ENCODE measurements around the gene EFCAB11.

EFCAB11 gene

DNA sequence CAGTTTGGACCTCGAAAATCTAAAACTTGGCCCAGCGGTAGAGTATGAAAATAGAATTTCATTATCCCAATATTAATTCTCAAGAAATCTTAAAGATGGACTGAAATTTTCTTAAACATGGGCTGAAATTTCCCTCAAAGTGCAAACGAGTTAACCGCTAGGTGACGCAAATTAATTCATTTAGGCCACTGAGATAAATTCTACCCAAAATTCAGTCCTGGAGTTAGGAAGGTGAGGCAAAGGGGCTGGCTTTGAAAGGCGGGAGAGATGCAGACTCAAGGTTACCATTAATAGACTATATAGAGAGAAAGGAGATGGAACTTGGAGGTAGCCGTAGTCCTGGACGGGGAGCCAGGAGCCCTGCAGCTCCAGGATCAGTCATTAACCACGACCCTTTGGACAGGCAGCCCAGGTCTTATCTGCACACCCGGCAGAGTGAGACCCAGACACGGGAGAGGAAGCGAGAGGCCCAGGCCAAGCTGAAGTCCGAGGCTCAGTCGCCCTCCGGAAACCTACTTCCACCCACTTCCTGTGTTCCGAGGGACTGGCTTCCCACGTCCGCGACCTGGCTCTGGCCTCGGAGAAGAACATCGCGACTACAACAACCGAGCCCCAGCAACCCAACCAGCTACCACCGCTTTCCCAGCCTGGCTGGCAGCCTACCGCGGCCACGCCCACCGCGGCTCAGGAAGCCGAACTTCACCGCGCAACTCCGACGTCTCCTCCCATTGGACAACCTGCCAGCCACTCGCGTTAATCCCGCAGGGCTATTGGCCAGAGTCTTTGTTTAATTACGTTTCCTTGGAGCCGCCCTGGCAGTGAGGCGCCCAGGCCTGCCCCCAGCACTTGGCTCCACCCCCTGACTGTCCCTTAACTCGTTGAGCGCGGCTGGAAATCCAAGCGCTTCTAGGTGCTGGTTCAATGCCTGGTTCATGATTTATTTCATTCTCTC, at the start of gene EFCAB11:
TSS of gene EFCAB11 (minus strand) at position 661 of the 952 bp plus-strand sequence. CDS start at position 591, 70 bp downstream.
- DNase-seq: peak; percentile 97 to 98

- DNase-seq: no peak
Measured at GRCh38 chr14:90003526-90004307, 49.2 kb upstream of the EFCAB11 start.

DNA sequence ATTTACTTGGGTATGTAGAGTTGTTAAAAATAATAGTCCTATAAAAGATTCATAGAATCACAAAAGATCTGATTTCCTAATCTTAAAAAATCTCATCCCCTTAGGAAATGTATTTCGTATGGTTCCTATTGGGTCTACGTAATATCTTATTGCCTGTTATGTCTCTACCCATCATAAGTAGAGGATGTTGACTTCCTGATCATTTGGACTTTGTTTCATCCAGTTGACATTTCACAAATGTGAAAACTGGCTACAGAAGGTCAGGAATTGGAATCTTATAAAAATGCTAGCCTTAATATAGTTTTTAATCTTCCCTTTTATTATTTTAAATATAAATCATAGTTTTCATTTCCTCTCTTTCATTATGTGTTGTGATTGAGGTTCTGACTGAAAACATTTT, 46.4 kb upstream of the EFCAB11 start:
- no peak for DNase-seq

- no peak for DNase-seq
Measured at GRCh38 chr14:89996963-89997362, 42.4 kb upstream of the EFCAB11 start.

- no peak for DNase-seq
Measured at GRCh38 chr14:89992273-89992672, 37.7 kb upstream of the EFCAB11 start.

- DNase-seq: no peak
Measured at GRCh38 chr14:89990623-89991275, 36.2 kb upstream of the EFCAB11 start.

DNA sequence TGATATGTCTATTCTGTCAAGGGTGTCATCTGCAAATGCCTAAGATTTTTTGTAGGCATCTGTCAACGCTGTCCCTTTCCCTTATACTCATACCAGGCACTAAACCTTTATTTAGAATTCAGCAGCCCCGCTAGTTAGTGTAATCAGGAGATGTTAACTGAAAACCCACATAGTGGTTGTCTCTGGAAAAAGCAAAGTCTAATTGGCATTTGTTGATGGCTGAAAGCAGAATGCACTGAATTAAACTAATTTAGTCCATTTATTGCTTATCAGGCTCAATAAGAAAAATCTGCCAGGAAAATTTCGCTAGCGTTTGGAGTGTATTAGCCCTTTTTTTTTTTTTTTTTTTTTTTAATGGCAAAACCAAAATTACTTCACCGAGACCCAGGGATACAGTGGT, 35.7 kb upstream of the EFCAB11 start:
- DNase-seq: no peak

DNA sequence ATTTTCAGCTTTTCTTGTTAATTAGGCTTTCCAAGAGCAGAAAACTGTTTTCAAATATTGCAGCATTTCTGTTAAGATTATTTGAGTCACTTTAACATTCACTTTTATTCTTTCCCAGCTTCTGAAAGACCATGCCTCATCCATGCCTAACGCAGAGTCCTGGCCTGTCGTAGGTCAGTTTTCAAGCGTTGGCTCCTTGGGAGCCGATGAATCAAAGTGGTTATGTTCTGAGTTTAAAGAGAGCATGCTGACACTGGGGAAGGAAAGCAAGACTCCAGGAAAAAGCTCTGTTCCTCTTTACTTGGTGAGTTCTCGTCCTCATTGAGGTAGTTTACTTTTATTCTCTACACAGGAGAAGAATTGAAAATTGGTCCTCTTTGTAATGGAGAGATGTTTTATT, 34.3 kb upstream of the EFCAB11 start:
- no peak for DNase-seq

GRCh38 chr14:89987161-89987475, 32.6 kb upstream of the EFCAB11 start:
- no peak for DNase-seq

- no peak for DNase-seq
Measured at GRCh38 chr14:89986462-89987160, 32.1 kb upstream of the EFCAB11 start.

- no peak for DNase-seq
Measured at GRCh38 chr14:89983375-89983774, 28.8 kb upstream of the EFCAB11 start.

DNA sequence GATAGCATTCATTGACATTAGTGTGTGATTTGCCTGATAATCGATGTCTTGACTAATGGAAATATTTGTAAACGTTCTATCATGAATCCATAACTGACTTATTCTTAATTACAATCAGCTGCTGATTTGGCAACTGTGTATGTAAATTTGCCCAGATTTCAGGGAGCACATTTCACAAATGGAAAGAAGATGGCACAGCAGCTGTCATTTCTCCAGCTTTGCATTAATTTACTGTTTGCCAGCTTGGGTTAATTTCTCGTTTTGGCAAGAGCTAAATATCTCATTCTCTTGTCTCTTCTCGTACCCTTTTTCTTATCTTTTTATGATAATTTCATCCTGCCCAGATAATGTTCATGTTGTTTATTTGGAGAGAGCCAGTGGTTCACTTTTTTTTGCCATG, 24.1 kb upstream of the EFCAB11 start:
- no peak for DNase-seq

- DNase-seq: no peak
Measured at GRCh38 chr14:89977668-89978067, 23.1 kb upstream of the EFCAB11 start.

GRCh38 chr14:89973234-89973823, 18.8 kb upstream of the EFCAB11 start:
- peak; percentile 44 to 79 for DNase-seq

DNA sequence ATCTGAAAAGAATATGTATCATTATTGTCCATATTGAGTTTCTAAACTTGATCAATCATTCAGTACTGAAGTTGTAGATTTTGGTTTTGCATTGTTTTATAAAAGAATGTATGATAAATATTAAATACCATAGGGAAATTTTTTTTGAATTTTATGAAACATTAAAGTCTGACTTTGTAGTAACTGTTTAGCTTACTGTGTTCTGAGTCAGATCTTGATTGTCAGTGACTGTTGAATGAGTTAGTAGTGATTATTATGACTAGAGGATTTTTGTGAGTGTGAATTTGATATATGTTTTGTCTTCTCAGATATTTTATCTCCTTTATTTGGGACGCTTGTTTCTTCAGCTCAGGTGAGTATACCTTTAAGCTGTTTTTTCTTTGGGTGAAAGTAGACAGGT, 11.3 kb upstream of the EFCAB11 start:
- DNase-seq: no peak

GRCh38 chr14:89963288-89963978, 8.9 kb upstream of the EFCAB11 start:
- no peak for DNase-seq

- no peak for DNase-seq
Measured at GRCh38 chr14:89960914-89961313, 6.4 kb upstream of the EFCAB11 start.

- no peak for DNase-seq
Measured at GRCh38 chr14:89959853-89960445, 5.4 kb upstream of the EFCAB11 start.

DNA sequence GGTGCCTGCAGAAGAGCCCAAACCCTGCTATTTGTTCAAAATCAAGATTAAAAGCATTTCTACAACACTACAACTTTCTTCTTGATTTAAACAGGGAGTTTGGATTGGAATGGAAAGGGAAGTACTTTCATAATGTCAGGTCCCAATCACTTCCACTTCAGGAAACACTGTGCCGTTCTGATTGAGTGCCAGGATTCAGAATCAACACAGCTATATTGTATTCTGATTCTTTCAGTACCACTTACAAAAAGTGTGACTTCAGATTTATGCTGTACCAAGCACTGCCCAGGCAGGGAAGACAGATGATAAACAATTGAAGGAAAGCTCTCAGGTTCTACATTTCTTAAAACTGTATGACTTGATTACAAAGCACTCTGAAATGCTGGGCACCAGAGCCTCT, 4.4 kb upstream of the EFCAB11 start:
- no peak for DNase-seq

DNA sequence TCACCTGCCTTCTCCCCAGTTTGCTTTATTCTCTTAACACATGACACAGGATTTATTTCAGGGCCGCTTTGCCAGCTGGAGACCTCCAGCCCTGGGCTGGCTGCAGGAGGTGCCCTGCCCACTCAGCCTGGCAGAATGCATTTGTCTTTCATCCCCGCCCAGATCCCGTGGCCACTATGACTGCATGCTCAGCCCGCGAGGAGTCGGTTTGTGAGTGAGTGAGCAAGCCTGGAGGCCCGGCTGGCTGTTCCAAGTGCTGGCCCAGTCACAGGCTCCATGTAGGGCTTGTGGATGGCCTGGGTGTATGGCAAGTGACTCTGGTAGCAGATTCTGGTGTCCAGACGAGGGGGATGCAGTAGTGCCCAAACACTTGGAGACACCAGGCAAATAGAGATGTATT, 3.3 kb upstream of the EFCAB11 start:
- no peak for DNase-seq

DNA sequence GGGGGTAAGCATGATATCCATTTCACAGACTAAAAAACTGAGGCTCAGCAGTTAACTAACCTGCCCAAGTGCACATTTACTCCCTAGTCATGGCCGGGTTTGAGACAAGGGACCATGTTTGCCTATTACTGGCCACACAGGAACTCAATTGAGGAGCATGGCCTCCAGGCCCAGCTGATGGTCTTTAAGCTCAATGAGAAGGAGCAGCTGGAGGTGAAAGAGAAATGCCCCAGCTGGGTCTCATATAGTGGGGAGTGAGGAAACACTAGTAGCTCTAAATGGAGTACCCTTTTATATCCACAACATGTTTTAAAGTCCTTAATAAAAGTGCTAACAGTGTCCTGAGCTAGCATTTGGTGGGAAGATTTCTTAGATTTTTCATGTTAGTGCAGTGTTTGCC, 2.8 kb upstream of the EFCAB11 start:
- no peak for DNase-seq

DNA sequence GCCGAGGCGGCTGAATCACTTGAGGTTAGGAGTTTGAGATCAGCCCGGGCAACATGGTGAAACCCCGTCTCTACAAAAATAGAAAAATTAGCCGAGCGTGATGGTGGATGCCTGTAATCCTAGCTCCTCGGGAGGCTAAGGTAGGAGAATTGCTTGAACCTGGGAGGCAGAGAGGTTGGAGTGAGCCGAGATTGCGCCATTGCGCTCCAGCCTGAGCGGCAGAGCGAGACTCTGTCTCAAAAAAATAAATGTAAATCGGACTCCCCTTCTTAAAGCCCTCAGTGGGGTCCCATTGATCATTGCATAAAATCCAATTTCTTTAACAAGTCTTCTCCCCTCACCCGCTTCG, 2.1 kb upstream of the EFCAB11 start:
- DNase-seq: no peak

Measured in inflammatory macrophage treated with lipopolysaccharide for 1 hour (primary cell).